ENCODE measurements around the gene NUP50. TPM values are rescaled to one million over a fixed set of nuclear protein-coding genes. Genes with fewer than 3 reads are reported as not detected.
A peak's percentile ranks its signal among the peaks of the same experiment; 100 is the strongest.

Gene NUP50
- total RNA-seq, 1 donor from 2014 or later: 65.1 TPM

- Mint-ChIP-seq H3K4me1 (ENCODE audit: low read depth) (peaks cover 7% of the 10 kb centered on the region), H3K27ac (peak overlapping the region; percentile 75), H3K36me3 (ENCODE audit: insufficient read depth) (peaks cover 20% of the 10 kb centered on the region), H3K4me3 (ENCODE audit: low read depth) (no peak overlapping the region), H3K27me3 (no peaks in the 10 kb centered on the region), H3K9me3 (ENCODE audit: low read depth) (no peaks in the 10 kb centered on the region)
- TF ChIP-seq CTCF (IDR thresholded peaks at IDR 0.05; ENCODE audit: unreplicated experiment): no peak
- DNase-seq (ENCODE audit: low spot score, unreplicated experiment): no peak
These were observed 6.1 kb downstream of the NUP50 start for GRCh38 chr22:45169591-45170466.

GRCh38 chr22:45171830-45172229 is 8.1 kb downstream of the NUP50 start:
- H3K27ac Mint-ChIP-seq: no peak overlapping the region
- peaks cover 24% of the 10 kb centered on the region for H3K36me3 Mint-ChIP-seq (ENCODE audit: insufficient read depth)
- H3K9me3 Mint-ChIP-seq (ENCODE audit: low read depth): no peaks in the 10 kb centered on the region
- no peaks in the 10 kb centered on the region for H3K27me3 Mint-ChIP-seq
- DNase-seq (ENCODE audit: low spot score, unreplicated experiment): no peak
- no peak for TF ChIP-seq CTCF (IDR thresholded peaks at IDR 0.05; ENCODE audit: unreplicated experiment)
- no peaks in the 10 kb centered on the region for H3K4me1 Mint-ChIP-seq (ENCODE audit: low read depth)
- no peak overlapping the region for H3K4me3 Mint-ChIP-seq (ENCODE audit: low read depth)

GRCh38 chr22:45172881-45173585 is 9.3 kb downstream of the NUP50 start:
- Mint-ChIP-seq H3K27me3 (no peaks in the 10 kb centered on the region), H3K36me3 (ENCODE audit: insufficient read depth) (peaks cover 27% of the 10 kb centered on the region), H3K4me3 (ENCODE audit: low read depth) (no peak overlapping the region), H3K9me3 (ENCODE audit: low read depth) (no peaks in the 10 kb centered on the region), H3K4me1 (ENCODE audit: low read depth) (no peaks in the 10 kb centered on the region), H3K27ac (peak overlapping the region; percentile 50)
- no peak for TF ChIP-seq CTCF (IDR thresholded peaks at IDR 0.05; ENCODE audit: unreplicated experiment)
- no peak for DNase-seq (ENCODE audit: low spot score, unreplicated experiment)

GRCh38 chr22:45179276-45180049 is 15.7 kb downstream of the NUP50 start:
- Mint-ChIP-seq H3K9me3 (ENCODE audit: low read depth) (no peaks in the 10 kb centered on the region), H3K4me1 (ENCODE audit: low read depth) (no peaks in the 10 kb centered on the region), H3K27ac (no peak overlapping the region), H3K4me3 (ENCODE audit: low read depth) (no peak overlapping the region), H3K36me3 (ENCODE audit: insufficient read depth) (peaks cover 25% of the 10 kb centered on the region), H3K27me3 (no peaks in the 10 kb centered on the region)
- DNase-seq (ENCODE audit: low spot score, unreplicated experiment): no peak
- TF ChIP-seq CTCF (IDR thresholded peaks at IDR 0.05; ENCODE audit: unreplicated experiment): no peak

GRCh38 chr22:45180146-45180679 is 16.5 kb downstream of the NUP50 start:
- DNase-seq (ENCODE audit: low spot score, unreplicated experiment): no peak
- H3K4me1 Mint-ChIP-seq (ENCODE audit: low read depth): no peaks in the 10 kb centered on the region
- no peaks in the 10 kb centered on the region for H3K27me3 Mint-ChIP-seq
- H3K9me3 Mint-ChIP-seq (ENCODE audit: low read depth): no peaks in the 10 kb centered on the region
- peaks cover 27% of the 10 kb centered on the region for H3K36me3 Mint-ChIP-seq (ENCODE audit: insufficient read depth)
- H3K27ac Mint-ChIP-seq: no peak overlapping the region
- no peak for TF ChIP-seq CTCF (IDR thresholded peaks at IDR 0.05; ENCODE audit: unreplicated experiment)
- no peak overlapping the region for H3K4me3 Mint-ChIP-seq (ENCODE audit: low read depth)

Data from progenitor cell of endocrine pancreas (in vitro differentiated cells).